GM18870 (cell line): Measurements from ENCODE around the gene CCR2.

Source experiments
- ATAC-seq: cut with Tn5 transposase; IDR thresholded peaks from one replicate; pipeline ENCODE4 v1.9.1; 2021; ENCODE audit warnings: moderate library complexity; ENCODE audit not compliant: unreplicated experiment

The CCR2 gene

GRCh38 chr3:46354478-46354877, 567 bp downstream of the CCR2 start:
- ATAC-seq: no peak

- no peak for ATAC-seq
Observed at GRCh38 chr3:46354984-46355383, 1.1 kb downstream of the CCR2 start.

- no peak for ATAC-seq
Observed at GRCh38 chr3:46356276-46356675, 2.4 kb downstream of the CCR2 start.

GRCh38 chr3:46356909-46357308, 3.0 kb downstream of the CCR2 start:
- ATAC-seq: no peak

- ATAC-seq: no peak
Observed at GRCh38 chr3:46358466-46358865, 4.6 kb downstream of the CCR2 start.

- peak; percentile 71 for ATAC-seq
Observed at GRCh38 chr3:46359733-46360493, 6.0 kb downstream of the CCR2 start.

- no peak for ATAC-seq
Observed at GRCh38 chr3:46360907-46361306, 7.0 kb downstream of the CCR2 start.

GRCh38 chr3:46361408-46362283, 7.7 kb downstream of the CCR2 start:
- no peak for ATAC-seq

GRCh38 chr3:46365041-46365440, 11.1 kb downstream of the CCR2 start:
- ATAC-seq: no peak

- no peak for ATAC-seq
Observed at GRCh38 chr3:46365737-46366524, 12.0 kb downstream of the CCR2 start.

GRCh38 chr3:46367811-46368210, 13.9 kb downstream of the CCR2 start:
- ATAC-seq: no peak

GRCh38 chr3:46368569-46368968, 14.7 kb downstream of the CCR2 start:
- ATAC-seq: no peak

- ATAC-seq: no peak
Observed at GRCh38 chr3:46369151-46369550, 15.2 kb downstream of the CCR2 start.

GRCh38 chr3:46369675-46370132, 15.8 kb downstream of the CCR2 start:
- no peak for ATAC-seq

GRCh38 chr3:46370839-46371518, 17.1 kb downstream of the CCR2 start, which contains the start of gene CCR5:
Gene CCR5 (plus strand): TSS chr3:46370946. CDS start chr3:46372903, 1,957 bp downstream.
- no peak for ATAC-seq

GRCh38 chr3:46371519-46372340, 17.8 kb downstream of the CCR2 start:
- no peak for ATAC-seq

- no peak for ATAC-seq
Observed at GRCh38 chr3:46372492-46373359, 18.8 kb downstream of the CCR2 start.

GRCh38 chr3:46374755-46375154, 20.8 kb downstream of the CCR2 start:
- no peak for ATAC-seq

GRCh38 chr3:46375218-46375617, 21.3 kb downstream of the CCR2 start:
- ATAC-seq: no peak
